Breast epithelium (tissue), 4 donors: ENCODE results near the gene FASLG. TPM values are rescaled to one million over a fixed set of nuclear protein-coding genes. Genes with fewer than 3 reads are reported as not detected.
"Not testable (repeated sequence)": the region's sequence is repeated elsewhere in the genome, so short reads cannot be mapped to it uniquely, and the experiment has no call there.

ENCODE experiments used
- DNase-seq, 2 donors: peaks; one replicate each; pipeline ENCODE4 v3.0.0-alpha.2; 2019; ENCODE audit warnings: low spot score in 2 of 2
- H3K27ac ChIP-seq, 2 donors: fragments of 200-600 bp; sonication (generic) in 1 of 2; one replicate each; pipeline ENCODE4 v1.5.1; 2016 to 2019; ENCODE audit warnings: mild to moderate bottlenecking in 1 of 2
- H3K27me3 ChIP-seq, 2 donors: fragments of 200-600 bp; sonication (generic) in 1 of 2; one replicate each; pipeline versions ENCODE4 v1.5.1 to v1.6.0; 2017 to 2019; ENCODE audit warnings: control low read depth in 1 of 2, mild to moderate bottlenecking in 1 of 2
- H3K36me3 ChIP-seq: fragments of 200-600 bp; one replicate; pipeline ENCODE4 v1.5.1; 2019
- H3K4me1 ChIP-seq, 2 donors: fragments of 200-600 bp; sonication (generic); one replicate each; pipeline ENCODE4 v1.5.1; 2016 to 2019; ENCODE audit warnings: control low read depth in 1 of 2
- H3K4me3 ChIP-seq, 3 donors: fragments of 200-600 bp; sonication (generic); 1 replicate in 2 of 3; 2 replicates in 1 of 3; pipeline ENCODE4 v1.5.1; 2016 to 2019; ENCODE audit warnings: mild to moderate bottlenecking in 3 of 3, moderate library complexity in 2 of 3
- H3K9me3 ChIP-seq, 2 donors: fragments of 200-600 bp; sonication (generic) in 1 of 2; one replicate each; pipeline ENCODE4 v1.5.1; 2016 to 2019; ENCODE audit warnings: control low read depth in 1 of 2
- CTCF ChIP-seq, 3 donors: fragments of 450-650 bp; IDR thresholded peaks; one replicate each; pipeline ENCODE4 v1.5.1; 2016 to 2017; ENCODE audit warnings: antibody characterized with exemption in 3 of 3, mild to moderate bottlenecking in 3 of 3, moderate library complexity in 3 of 3
- POLR2A ChIP-seq: fragments of 450-650 bp; IDR thresholded peaks from one replicate; pipeline ENCODE4 v1.6.1; 2016; ENCODE audit warnings: antibody characterized with exemption, mild to moderate bottlenecking, moderate library complexity
- POLR2AphosphoS5 ChIP-seq, 3 donors: sonication (generic); formaldehyde crosslinking; IDR thresholded peaks; one replicate each; pipeline ENCODE4 v1.6.1; 2017; ENCODE audit warnings: antibody characterized with exemption in 3 of 3
- intact Hi-C: fragments of 100-400 bp; cut with DNase I; formaldehyde crosslinking; loops from one replicate; pipeline ENCODE4 v1.15.1; 2023; ENCODE audit warnings: low total_unique reads
- total RNA-seq, 3 donors: library from RNA; depleted of rRNA; stranded (reverse); fragments of >200 nt; gene quantifications; one replicate each; pipeline ENCODE4 v1.1.0, GENCODE V29; 2016

FASLG gene
- total RNA-seq, 3 donors from 2014 or later = 0.44 TPM; not detected in 2

- intact Hi-C loops = no loop called here
- no peak for TF ChIP-seq POLR2AphosphoS5 (IDR thresholded peaks at IDR 0.05)
- TF ChIP-seq POLR2A = no peak
- no peak for TF ChIP-seq CTCF (IDR thresholded peaks at IDR 0.05)
- DNase-seq = no peak
- no peak overlapping the region for H3K27ac ChIP-seq
- no peak overlapping the region for H3K4me3 ChIP-seq
- H3K36me3 ChIP-seq = no peaks in the 10 kb centered on the region
- H3K4me1 ChIP-seq = no peaks in the 10 kb centered on the region
- H3K27me3 ChIP-seq = no peaks in the 10 kb centered on the region
- H3K9me3 ChIP-seq = peaks cover 23 to 25% of the 10 kb centered on the region in 2 donors
Measured at GRCh38 chr1:172616636-172617035, 42.3 kb upstream of the FASLG start.

- H3K9me3 ChIP-seq = peaks cover 23 to 25% of the 10 kb centered on the region in 2 donors
Measured at GRCh38 chr1:172620603-172621002, 38.3 kb upstream of the FASLG start.

GRCh38 chr1:172622541-172622940 lies 36.4 kb upstream of the FASLG start:
- Histone ChIP-seq H3K36me3 (no peaks in the 10 kb centered on the region), H3K27me3 (no peaks in the 10 kb centered on the region), H3K9me3 (peaks cover 17 to 19% of the 10 kb centered on the region in 2 donors), H3K4me1 (no peaks in the 10 kb centered on the region), H3K27ac (no peak overlapping the region), H3K4me3 (no peak overlapping the region)
- TF ChIP-seq CTCF (IDR thresholded peaks at IDR 0.05) (no peak), POLR2A (no peak), POLR2AphosphoS5 (IDR thresholded peaks at IDR 0.05) (no peak)
- no peak for DNase-seq
- intact Hi-C loops = no loop called here

More at GRCh38 chr1:172620603-172621002, 38.3 kb upstream of the FASLG start:
- H3K4me1 ChIP-seq, intact Hi-C loops, H3K27me3 ChIP-seq, DNase-seq, H3K36me3 ChIP-seq, H3K4me3 ChIP-seq, H3K27ac ChIP-seq: not testable (repeated sequence)

GRCh38 chr1:172623748-172624147 lies 35.2 kb upstream of the FASLG start:
- intact Hi-C loops = no loop called here
- DNase-seq = no peak
- H3K9me3 ChIP-seq = peaks cover 17 to 19% of the 10 kb centered on the region in 2 donors
- no peaks in the 10 kb centered on the region for H3K27me3 ChIP-seq
- H3K4me1 ChIP-seq = no peaks in the 10 kb centered on the region
- no peak for TF ChIP-seq POLR2AphosphoS5 (IDR thresholded peaks at IDR 0.05)
- no peak for TF ChIP-seq POLR2A
- TF ChIP-seq CTCF (IDR thresholded peaks at IDR 0.05) = no peak
- H3K4me3 ChIP-seq = no peak overlapping the region
- H3K36me3 ChIP-seq = no peaks in the 10 kb centered on the region
- no peak overlapping the region for H3K27ac ChIP-seq

- DNase-seq = no peak
- intact Hi-C loops = no loop called here
- Histone ChIP-seq H3K4me1 (no peaks in the 10 kb centered on the region), H3K4me3 (no peak overlapping the region), H3K36me3 (no peaks in the 10 kb centered on the region), H3K27me3 (no peaks in the 10 kb centered on the region), H3K27ac (no peak overlapping the region), H3K9me3 (peaks cover 4% of the 10 kb centered on the region in 2 donors)
- no peak for TF ChIP-seq CTCF (IDR thresholded peaks at IDR 0.05)
- TF ChIP-seq POLR2AphosphoS5 (IDR thresholded peaks at IDR 0.05) = no peak
- no peak for TF ChIP-seq POLR2A
Measured at GRCh38 chr1:172626845-172627244, 32.1 kb upstream of the FASLG start.

GRCh38 chr1:172627702-172628101 lies 31.2 kb upstream of the FASLG start:
- no peak for DNase-seq
- H3K4me1 ChIP-seq = no peaks in the 10 kb centered on the region
- no peak overlapping the region for H3K27ac ChIP-seq
- TF ChIP-seq POLR2A = no peak
- TF ChIP-seq POLR2AphosphoS5 (IDR thresholded peaks at IDR 0.05) = no peak
- TF ChIP-seq CTCF (IDR thresholded peaks at IDR 0.05) = no peak
- H3K9me3 ChIP-seq = peaks cover 8 to 9% of the 10 kb centered on the region in 2 donors
- H3K4me3 ChIP-seq = no peak overlapping the region
- no peaks in the 10 kb centered on the region for H3K36me3 ChIP-seq
- intact Hi-C loops = no loop called here
- H3K27me3 ChIP-seq = no peaks in the 10 kb centered on the region
